Astrocyte (in vitro differentiated cells and primary cell): ENCODE measurements around the gene ZNF414.

Source experiments
- EZH2 ChIP-seq: IDR thresholded peaks from 2 replicates; pipeline ENCODE4 v1.6.1; 2012; ENCODE audit warnings: mild to moderate bottlenecking, low read length, inconsistent platforms; ENCODE audit not compliant: insufficient read depth
- TF ChIP-seq, protein P1 (sequence below): IDR thresholded peaks from 2 replicates; pipeline ENCODE4 v1.5.1; 2011; ENCODE audit warnings: low read depth, mild to moderate bottlenecking, inconsistent platforms, low read length, moderate library complexity; ENCODE audit not compliant: insufficient read depth

DNA sequence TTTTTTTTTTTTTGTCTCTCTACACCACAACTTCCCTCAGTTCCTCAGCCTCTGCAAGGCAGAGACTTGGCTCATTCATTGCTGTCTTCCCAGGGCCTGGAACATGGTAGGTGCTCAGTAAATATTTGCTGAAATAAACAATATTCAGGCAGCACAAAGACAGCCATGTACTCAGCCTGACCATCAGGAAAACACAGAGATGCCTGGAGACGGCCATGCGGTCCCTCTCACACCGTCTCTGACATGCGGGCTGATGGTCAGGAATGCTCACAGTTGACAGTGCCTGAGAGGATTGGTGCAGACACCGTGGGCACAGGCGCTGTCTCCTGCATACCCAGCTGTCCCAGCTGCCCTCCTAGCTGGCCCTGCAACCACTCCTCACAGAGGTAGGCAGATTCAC, 12.5 kb downstream of the ZNF414 start:
- TF ChIP-seq EZH2 = no peak
- TF ChIP-seq, protein P1, sequence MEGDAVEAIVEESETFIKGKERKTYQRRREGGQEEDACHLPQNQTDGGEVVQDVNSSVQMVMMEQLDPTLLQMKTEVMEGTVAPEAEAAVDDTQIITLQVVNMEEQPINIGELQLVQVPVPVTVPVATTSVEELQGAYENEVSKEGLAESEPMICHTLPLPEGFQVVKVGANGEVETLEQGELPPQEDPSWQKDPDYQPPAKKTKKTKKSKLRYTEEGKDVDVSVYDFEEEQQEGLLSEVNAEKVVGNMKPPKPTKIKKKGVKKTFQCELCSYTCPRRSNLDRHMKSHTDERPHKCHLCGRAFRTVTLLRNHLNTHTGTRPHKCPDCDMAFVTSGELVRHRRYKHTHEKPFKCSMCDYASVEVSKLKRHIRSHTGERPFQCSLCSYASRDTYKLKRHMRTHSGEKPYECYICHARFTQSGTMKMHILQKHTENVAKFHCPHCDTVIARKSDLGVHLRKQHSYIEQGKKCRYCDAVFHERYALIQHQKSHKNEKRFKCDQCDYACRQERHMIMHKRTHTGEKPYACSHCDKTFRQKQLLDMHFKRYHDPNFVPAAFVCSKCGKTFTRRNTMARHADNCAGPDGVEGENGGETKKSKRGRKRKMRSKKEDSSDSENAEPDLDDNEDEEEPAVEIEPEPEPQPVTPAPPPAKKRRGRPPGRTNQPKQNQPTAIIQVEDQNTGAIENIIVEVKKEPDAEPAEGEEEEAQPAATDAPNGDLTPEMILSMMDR = no peak
